GM12892 (cell line): Measurements from ENCODE around the gene KISS1.

Experiments used
- POLR2A ChIP-seq: IDR thresholded peaks from 2 replicates; pipeline ENCODE4 v1.6.1; 2011; ENCODE audit warnings: low read depth, low read length, control low read depth
- POLR2AphosphoS5 ChIP-seq: IDR thresholded peaks from 2 replicates; pipeline ENCODE4 v1.6.1; 2011; ENCODE audit warnings: low read depth, low read length, control low read depth
- TAF1 ChIP-seq: IDR thresholded peaks from 2 replicates; pipeline ENCODE4 v1.6.1; 2011; ENCODE audit warnings: low read depth, mild to moderate bottlenecking, control low read depth, low read length, borderline replicate concordance

DNA sequence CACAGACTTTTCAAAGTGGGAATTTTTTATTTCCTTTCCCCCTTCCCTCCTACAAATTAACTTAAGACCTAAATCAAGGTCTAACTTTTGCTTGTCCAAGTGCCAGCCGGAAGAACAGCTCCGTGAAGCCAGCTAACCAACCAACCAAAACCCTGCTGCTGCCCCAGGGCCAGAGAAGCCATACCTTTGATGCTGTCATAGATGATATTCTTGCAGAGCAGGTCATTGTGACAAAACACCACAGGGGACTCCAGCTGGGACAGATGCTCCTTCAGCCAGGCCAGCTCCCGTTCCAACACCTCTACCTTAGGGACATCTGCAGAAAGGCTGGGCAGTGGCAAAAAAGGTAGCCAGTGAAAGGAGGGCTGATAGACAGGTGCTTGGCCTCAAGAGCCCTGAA, 55.2 kb downstream of the KISS1 start:
- no peak for TF ChIP-seq POLR2A
- TF ChIP-seq POLR2AphosphoS5 = no peak
- no peak for TF ChIP-seq TAF1
